Measurements from ENCODE around the gene AATK. TPM values are rescaled to one million over a fixed set of nuclear protein-coding genes. Genes with fewer than 3 reads are reported as not detected.

AATK gene
- total RNA-seq, 1 donor from 2014 or later: 10.1 TPM

DNA sequence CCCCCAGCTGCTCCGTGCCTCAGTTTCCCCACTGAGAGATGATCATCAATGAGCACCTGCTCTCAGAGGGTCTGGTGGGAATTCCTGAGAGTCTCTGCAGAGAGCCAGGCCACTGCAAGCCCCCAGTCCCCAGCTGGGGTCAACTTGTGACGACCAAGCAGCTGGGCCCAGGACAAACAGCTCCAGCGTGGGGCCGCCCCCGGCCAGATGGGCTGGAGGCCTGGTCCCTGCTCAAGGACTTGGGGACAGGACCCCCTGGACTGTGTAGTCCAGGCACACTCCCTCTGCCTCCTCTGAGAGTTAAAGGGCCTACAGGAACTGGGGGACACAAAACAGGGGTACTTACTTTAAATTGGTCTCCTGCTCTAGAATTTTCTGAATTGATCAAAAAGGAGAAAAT lies 16.6 kb upstream of the AATK start:
- DNase-seq: no peak

DNA sequence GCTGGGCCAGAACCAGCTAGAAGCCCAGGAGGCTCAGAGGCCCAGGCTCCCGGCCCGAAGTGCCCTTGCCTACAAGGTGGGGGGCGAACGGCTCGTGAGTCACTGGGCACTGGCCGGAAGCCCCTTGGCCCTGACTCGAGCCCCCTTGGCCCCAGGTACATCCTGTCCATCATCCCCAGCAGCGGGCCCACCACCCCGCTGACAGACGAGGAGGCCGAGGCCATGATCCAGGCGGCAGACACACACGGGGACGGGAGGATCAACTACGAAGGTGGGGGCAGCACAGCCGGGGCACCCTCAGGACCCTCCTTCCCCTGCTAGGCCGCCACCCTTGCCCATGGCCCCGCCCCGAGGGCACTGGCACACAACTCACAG lies 15.8 kb upstream of the AATK start:
- no peak for DNase-seq

DNA sequence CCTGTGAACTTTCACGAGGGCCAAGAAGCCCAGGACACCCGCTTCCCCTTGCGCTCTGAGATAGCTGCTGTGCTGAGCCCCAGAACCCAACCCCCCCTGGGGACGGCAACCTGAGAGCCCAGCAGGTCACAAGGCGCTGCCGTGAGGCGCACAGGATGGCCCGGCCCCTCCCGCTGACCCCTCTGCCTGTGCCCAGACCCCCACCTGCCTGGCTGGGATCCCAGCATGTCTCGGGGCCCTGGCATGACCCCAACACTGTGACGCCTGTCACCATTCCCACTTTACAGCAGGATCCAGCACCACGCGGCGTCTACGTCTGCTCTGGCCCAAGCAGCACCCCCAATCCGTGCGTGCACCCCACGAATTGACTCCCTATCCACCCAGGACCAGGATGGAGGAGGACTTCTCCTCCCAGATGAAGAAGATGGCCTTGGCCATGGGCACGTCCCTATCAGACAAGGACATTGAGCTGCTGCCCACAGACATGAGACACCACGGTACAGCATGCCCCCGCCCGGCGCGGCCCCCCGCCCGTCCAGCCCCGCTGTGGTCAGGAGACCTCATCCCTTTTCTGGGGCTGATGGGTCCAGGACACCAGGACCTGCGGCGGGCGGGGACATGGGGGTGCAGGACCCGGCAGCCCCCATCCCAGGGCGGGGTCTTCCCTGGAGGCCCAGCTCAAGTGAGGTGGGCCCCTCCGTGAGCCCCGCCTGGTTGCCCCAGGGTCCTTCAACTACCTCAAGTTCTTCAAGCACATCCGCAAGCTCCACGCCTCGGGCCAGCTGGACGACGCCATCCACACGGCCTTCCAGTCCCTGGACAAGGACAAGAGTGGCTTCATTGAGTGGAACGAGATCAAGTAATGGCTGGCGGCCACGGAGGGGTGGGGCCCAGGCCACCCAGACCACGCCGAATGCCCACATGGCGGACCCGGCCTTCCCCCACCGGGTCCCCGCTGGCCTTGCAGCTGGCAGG lies 15.1 kb upstream of the AATK start:
- no peak for DNase-seq

DNA sequence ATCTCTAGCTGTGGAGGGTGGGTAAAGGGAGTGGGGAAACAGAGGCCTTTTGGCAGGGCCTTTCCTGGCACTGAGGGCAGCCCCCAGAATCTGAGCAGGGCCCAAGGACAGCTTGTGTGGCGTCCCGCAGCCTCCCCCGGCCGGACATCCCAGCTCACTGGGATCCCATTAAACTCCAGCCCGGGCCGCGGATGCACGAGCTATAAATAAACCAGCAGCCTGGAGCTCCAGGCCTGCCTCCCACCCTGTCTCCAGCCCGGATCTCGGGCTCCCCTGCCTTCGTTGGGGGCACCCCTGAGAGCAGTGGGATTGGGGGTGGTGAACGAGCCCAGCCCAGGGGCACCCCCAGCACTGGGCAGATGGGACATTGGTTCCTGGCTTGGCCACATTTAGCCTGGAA lies 13.8 kb upstream of the AATK start:
- DNase-seq: no peak

DNA sequence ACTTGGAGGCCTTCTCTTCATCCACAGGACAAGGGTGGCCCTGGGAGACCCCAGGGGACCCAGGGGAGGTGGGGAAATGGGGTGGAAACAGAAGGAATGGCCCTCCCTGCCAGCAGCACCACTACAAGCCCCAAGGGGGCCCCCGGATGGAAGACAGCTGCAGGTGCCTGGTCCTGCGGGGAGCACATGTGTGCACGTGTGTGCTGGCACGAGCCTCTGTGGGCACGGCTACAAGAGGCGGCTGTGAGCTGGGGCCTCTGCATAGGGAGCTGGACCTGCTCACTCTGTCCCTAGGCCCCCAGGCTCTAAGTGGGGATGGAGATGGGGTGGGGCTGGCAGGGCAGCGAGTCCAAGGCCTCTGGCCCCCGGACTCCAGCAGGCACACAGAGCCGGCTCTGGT lies 13.2 kb upstream of the AATK start:
- DNase-seq: no peak

DNA sequence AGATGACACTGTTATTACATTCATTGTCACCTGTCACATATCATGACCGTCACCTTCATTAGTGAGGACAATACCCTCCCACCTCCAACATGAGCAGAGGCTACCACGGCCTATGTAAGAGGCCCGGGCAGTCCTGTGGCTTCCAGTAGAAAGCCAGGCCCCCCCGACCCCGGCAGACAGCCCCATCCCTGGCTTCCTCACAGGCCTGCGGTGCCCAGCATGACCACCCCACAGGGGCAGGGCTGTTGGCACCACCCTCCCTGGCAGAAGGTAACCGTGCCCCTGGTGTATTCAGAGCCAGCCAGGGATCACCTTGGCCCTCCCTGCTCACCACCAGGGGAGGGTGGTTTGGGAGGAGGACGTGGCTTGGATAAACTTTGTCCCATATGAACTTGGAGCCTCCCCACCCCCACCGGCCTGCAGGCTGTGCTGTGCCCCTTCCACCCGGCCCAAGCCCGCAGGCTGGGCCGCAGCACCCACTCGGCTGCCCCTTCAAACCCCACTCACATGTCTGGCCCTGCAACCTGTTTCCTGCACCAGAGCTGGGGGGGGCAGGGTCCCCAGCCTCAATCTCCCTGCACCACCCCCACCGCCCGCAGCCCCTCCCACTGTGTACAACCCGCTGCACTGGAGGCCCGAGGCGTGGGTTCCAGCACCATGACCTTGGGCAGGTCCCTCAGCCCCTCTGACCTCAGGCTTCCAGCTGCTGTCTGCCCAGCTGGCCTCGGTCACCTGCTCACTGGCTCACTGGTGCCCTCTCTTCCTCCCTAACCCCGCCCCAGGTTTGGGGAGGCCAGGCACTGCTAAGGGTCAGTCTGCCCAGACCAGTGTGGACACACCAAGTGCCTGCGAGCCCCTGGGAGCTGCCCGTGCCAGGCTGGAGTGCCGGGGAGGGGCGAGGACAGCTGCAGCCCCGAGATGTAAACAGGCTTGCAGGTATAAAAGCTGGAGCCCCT lies 12.4 kb upstream of the AATK start:
- no peak for DNase-seq

DNA sequence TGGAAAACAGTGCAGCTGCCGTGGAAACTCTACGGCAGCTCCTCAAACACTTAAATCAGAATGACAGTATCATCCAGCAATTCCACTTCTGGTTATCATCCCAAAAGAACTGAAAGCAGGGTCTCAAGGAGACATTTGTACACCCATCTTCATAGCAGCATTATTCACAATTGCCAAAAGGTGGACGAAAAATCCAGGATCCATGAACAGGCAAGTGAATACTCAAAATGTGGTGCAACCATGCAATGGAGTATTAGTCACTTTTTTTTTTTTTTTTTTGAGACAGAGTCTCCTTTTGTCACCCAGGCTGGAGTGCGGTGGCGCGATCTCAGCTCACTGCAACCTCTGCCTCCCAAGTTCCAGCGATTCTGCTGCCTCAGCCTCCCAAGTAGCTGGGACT lies 10.6 kb upstream of the AATK start:
- no peak for DNase-seq

DNA sequence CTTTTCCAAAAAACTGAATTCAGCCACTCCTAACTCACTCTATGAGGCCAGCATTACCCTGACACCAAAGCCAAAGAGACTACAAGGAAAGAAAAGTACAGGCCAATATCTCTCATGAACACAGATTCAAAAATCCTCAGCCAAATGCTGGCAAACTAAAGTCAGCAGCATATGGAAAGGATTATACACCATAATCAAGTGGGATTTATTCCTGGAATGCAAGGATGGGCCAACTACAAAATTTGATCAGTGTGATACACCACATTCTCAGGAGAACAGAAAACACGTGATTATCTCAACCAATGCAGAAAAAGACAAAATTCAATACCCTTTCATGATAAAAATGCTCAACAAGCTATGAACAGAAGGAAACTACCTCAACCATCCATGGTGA lies 7.7 kb upstream of the AATK start:
- no peak for DNase-seq

DNA sequence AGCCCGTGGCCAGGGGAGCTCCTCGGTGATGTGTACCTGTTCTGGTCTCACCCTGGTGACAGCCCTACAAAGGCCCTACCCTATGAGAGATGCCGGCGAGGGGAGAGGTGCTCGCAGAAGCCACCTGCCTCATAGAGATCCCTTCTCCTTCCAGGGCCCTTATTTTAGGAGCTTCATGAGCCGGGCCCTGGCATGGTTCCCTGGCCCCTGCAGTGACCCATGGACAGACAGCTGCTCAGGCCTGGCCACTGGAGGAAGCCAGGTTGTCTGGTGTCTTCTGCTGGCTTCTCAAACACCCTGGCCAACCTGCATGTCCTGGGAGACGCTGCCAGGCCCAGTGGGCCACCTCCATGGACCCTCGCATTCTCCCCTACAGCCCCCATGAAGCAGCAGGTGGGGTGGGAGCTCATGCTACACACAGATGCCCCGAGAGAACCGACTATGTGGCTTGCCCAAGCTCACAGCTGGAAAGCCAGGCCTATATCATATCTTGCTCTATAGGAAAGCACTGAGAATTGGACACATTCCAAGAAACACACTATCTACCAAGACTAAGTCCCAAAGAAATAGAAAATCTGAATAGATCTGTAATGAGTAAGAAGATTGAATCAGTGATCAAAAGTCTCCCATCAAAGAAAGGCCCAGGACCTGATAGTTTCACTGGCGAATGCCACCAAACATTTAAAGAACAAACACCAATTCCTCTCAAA lies 7.2 kb upstream of the AATK start:
- no peak for DNase-seq

DNA sequence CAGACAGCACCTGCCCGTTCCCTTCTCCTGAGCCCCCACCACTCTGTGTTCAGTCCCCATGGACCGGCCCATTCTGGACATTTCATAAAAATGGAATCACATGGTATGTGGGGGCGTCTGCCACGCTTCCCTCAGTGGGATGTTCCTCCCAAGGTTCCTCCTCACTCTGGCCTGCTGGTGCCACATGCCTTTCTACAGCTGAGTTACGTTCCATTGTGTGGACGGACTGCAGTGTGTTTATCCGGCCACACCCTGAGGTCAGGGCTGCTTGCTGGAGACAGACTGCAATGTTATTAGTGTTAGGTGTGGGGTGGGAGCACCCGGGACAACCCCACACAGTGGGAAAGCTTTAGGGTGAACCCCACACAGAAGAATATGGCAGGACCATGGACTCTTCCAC lies 5.9 kb upstream of the AATK start:
- DNase-seq: no peak

DNA sequence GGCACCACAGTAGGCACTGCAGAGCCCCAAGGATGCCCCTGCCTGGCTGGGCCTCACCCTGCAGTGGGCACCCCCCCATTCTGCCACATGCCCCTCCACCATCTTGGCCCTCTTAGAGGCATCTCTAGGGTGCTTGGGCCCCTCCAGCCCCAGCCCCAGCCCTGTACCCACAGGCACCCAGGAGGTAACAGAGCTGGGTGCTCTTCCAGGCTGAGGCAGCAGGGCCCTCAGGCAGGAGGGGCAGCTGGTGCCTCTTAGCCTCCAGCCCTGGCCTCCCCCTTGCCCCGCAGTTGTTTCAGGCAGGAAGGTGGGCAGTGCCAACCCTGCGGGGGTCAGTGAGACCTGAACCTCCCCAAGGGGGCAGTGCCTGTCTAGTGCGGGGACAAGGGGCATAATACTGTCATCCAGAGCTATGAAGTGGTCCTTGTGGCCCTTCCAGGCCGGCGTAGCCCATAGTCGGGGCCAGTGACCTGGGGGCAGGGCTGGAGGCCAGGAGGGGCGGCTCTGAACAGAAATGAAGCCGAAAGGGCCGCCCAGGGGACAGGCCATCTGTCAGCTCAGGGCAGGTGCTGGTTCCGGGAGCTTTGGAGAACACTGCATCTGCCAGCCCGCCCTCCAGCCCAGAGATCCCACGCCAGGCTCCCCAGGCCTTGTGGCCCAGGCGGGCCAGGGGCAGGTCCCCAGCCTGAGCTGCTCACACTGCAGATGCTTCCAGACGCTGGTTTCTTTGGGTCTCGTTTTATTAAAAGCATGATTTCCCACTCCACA lies 4.9 kb upstream of the AATK start:
- no peak for DNase-seq

DNA sequence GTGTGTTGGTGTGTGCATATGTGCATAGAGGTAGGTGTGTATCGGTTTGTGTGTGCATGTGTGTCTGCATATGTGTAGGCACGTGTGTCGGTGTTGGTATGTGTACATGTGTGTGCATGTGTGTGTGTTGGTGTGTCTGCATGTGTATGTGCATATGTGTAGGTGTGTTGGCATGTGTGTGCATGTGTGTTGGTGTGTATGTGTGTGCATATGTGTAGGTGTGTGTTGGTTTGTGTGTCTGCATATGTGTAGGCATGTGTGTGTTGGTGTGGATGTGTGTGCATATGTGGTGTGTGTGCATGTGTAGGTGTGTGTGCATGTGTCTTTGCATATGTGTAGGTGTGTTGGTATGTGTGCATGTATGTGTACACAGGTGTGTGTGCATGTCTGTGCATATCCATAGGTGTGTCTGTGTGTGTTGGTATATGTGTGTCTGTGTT lies 3.9 kb upstream of the AATK start:
- no peak for DNase-seq

DNA sequence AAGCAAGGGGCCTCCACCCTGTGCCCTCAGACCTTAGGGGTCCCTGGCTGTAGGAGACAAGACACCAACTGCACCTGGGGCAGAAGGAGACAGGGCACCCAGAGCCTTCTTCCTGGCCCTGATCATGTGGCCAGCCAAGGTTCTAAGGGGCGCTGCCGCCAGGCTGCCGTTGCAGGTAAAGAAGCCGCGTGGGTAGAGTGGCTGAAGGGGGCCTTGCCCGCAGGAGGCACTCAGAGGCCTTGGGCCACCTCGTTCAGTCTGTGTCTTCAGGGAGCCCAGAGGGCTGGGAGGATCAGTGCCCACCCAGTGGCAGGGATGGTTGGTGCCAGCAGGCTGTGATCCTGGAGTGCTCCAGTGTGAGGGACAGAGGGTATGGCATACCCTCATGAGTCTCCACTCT lies 1.6 kb upstream of the AATK start:
- no peak for DNase-seq

DNA sequence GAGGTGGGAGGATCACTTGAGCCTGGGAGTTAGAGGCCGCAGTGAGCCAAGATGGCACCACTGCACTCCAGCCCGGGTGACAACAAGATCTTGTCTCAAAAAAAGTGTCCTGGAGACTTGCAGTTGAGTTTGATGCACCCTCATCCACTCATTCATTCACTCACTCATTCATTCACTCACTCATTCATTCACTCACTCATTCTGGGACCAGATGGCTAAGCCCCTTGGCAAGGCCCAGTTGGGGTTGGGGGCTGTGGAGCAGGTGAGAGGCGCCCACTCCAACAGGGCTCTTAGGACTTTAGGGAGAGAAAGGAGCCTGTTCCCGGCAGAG lies 1.1 kb upstream of the AATK start:
- DNase-seq: no peak

DNA sequence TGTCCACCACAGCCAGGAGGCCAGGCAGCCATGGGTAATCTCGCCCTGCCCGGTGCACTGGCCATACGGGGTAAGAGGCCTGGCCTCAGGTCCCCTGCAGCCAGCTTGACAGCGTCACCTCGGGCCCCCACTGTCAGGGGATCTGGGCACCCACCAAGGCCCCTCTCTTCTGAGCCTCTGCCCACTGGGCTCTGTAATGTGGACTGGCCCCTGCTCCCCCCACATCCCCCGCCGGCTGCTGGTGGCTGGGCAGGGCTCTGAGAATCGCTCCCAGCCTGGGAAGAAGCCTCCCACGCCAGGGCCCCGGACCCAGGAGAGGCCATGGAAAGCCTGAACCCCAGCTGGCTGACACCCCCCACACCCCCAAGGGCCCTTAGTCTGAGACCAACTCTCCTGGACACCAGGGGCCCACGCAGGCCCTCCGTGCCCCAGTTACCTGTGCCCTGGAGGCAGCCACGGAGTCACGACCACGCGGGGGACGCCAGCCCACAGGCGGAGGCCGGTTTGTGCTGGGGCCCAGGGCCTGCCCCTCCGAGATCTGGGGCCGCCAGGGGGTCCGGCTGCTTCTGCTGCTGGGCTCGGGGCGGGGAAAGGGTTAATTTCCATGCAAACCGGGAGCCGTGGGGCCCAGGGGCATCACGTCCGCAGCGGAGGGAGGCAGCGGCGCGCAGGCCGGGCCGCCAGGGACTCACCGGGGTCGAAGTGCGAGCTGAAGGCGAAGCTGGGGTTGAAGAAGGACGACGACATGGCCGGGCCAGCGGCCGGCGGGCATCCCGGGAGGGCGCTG lies 582 bp downstream of the AATK start, which contains the start of gene PVALEF:
PVALEF (plus strand) TSS at position 262 of the 787 bp plus-strand sequence. CDS start 15,720 bp downstream, outside the sequence.
- peak; percentile 63 for DNase-seq

DNA sequence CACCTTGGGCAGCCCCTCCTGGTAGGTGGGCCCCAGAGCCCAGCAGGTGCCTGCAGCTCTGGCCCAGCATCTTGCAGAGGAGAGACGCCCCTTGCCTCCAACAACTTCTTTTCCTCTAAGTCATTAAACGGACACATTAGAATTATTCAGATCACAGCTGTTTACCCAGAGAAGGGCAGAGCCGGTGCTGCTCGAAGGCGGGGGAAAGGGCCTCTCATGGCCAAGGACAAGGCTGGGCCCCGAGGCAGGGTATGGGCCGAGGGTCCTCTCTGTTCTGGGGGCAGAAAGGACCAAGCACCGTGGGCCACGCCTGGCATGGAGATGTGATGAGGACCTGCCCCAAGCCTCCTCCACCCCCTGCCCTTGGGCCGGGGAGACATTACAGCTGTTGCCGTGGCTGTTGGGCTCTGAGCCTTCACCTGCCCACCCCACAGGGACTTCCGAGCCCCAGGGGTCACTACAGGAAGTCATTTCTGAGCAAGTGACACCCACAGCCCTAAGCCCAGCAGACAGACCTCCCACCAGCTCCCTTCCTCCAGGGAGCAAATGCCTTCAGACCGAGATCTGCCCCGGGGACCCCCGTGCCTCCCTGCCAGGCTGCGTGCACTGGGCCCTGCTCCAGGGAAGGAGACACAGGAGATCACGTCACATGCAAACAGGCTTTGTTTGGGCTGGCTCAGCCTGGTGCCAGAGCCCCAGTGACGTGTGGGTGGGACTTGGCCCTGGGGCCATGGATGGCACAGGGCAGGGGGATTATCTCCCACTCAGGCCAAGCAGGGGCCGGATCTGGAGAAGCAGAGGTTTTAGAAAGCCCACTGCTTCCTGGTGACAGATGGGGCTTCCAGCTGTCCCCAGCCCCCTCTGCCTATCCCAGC lies 1.4 kb downstream of the AATK start:
- DNase-seq: peak; percentile 63

DNA sequence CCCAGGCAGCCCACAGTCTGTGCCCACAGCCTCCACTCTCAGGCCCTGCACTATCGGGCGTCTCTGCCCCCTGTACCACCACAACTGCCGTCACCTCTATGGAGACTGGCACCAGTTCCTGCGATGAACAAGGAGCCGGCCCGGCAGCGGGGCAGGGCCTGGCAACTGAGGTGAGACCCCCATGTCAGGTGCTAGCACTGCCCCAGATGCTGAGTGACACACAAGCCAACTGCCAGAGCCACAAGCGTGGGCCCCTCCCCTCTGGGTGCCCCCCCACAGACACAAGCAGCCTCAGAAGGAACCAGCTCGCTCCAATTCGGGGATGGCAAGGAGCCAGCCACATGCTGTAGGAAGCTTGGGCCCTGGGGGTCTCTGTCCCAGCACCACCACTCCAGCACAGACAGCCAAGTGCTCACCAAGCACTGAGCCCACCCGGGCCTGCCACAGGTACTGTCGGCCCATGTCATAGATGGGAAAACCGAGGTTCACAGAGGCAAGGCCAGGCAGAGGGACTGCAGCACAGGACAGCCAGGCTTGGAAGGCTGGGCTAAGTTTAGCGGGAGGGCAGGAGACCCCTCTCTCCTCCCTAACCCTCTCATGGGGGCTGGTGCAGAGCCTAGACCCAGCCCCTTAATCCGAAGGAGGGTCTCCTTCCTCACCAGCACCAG lies 2.2 kb downstream of the AATK start:
- DNase-seq: no peak

DNA sequence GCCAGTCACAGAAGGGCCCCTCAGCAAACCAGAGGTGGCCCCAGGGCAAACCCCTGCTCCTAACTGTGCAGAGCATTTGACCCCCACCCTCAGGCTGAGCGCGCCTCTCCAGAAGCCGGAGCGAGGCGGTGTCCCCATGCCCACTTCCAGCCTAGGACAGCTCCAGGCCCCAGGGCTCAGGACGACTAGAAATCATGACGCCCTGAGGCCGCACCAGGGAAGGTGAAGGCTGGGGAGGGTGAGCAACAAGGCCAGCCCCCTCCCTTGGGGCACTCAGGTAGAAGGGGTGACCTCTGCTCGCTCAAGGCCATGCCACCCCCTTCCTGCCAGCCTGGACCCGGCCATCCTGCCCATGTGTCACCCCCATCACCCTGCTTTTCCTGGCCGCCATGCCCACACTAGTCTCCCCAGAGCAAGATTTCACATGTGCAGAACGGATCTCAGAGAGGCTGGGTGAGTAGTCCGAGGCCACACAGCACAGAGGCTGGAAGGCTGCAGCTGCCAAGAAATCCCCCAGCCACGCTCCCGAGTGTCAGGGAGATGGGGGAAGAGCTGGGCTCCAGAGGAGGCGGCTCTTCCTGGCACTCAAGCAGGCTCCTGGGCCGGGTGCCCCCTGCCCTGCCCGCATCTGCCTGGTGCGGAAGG lies 2.8 kb downstream of the AATK start:
- no peak for DNase-seq

DNA sequence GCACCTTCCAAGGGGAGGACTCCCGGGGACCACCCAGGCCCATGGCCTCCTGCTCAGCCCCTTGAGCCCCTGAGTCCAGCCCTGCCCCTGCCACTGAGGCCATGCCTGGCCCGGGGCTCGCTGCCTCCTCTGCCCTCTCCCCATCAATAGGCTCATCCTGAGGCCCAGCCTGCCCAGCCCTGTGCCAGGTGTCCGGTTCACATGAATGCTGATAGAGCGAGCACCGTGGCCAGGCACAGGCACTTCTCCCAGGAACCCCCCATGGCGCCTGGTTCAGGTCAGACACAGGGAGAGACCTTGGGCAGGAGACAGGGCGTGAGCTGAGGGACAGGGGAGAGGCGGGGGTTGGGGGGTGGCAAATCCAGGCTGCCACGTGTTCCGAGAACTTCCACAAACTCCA lies 3.5 kb downstream of the AATK start:
- DNase-seq: no peak
